Measurements from ENCODE around the gene CMC2.

GRCh38 chr16:81001330-81001729 lies 5.4 kb downstream of the CMC2 start:
- TF ChIP-seq CTCF (IDR thresholded peaks at IDR 0.05) (no peak), REST (IDR thresholded peaks at IDR 0.05; ENCODE audit: insufficient read depth in 1 of 2, low read depth in 2 of 2, low read length in 1 of 2) (no peak), SIN3A (IDR thresholded peaks at IDR 0.05; ENCODE audit: borderline replicate concordance, insufficient read depth, low read depth, low read length) (no peak), POLR2AphosphoS5 (IDR thresholded peaks at IDR 0.05; ENCODE audit: low read depth, low read length) (no peak)

Measured in Panc1 (cell line).